ENCODE data around the gene BHLHA15.

BHLHA15 gene

GRCh38 chr7:98163704-98164494 is 47.3 kb upstream of the BHLHA15 start (continued):
- TF ChIP-seq PRDM10 (tag by site-specific recombination; IDR thresholded peaks at IDR 0.05) = 0 out of 2 replicates have a peak, but pooled peaks have one; percentile 28
- TF ChIP-seq MEIS1 (CRISPR knock-in tag; IDR thresholded peaks at IDR 0.05; ENCODE audit: borderline replicate concordance) = no peak

- H3K36me3 ChIP-seq (ENCODE audit: control insufficient read depth in 2 of 2, insufficient read depth in 1 of 2, low read length in 2 of 2) = no peaks in the 10 kb centered on the region; a peak in 1 of 3 replicates
- no peak overlapping the region for H3K27ac ChIP-seq (ENCODE audit: extremely low read depth, low read depth, low read length)
- no peaks in the 10 kb centered on the region for H3K4me1 ChIP-seq (ENCODE audit: control insufficient read depth, insufficient read depth, low read length)
- CTCF ChIA-PET = interaction anchor here (0.6 to 13.8 kb wide), 27 partner anchors 10 to 1559 kb away, joined by 3 to 533 read pairs (median 4); partner anchors contain the start of genes ASNS and LMTK2
- POLR2A ChIA-PET = no interaction called here
- no peak overlapping the region for H3K4me3 ChIP-seq (ENCODE audit: low read depth, low read length)
- TF ChIP-seq ZBTB6 (tag by site-specific recombination; IDR thresholded peaks at IDR 0.05) (peak; percentile 83), ZNF654 (tag by site-specific recombination; IDR thresholded peaks at IDR 0.05; ENCODE audit: low read depth) (peak; percentile 85), ZNF175 (tag by site-specific recombination; IDR thresholded peaks at IDR 0.05) (no peak), ZEB2 (tag by site-specific recombination; IDR thresholded peaks at IDR 0.05) (no peak), SCRT1 (tag by site-specific recombination; IDR thresholded peaks at IDR 0.05; ENCODE audit: borderline replicate concordance) (peak; percentile 97), SCRT2 (tag by site-specific recombination; IDR thresholded peaks at IDR 0.05) (peak; percentile 99)
- TF ChIP-seq, protein P1, sequence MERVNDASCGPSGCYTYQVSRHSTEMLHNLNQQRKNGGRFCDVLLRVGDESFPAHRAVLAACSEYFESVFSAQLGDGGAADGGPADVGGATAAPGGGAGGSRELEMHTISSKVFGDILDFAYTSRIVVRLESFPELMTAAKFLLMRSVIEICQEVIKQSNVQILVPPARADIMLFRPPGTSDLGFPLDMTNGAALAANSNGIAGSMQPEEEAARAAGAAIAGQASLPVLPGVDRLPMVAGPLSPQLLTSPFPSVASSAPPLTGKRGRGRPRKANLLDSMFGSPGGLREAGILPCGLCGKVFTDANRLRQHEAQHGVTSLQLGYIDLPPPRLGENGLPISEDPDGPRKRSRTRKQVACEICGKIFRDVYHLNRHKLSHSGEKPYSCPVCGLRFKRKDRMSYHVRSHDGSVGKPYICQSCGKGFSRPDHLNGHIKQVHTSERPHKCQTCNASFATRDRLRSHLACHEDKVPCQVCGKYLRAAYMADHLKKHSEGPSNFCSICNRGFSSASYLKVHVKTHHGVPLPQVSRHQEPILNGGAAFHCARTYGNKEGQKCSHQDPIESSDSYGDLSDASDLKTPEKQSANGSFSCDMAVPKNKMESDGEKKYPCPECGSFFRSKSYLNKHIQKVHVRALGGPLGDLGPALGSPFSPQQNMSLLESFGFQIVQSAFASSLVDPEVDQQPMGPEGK (tag by site-specific recombination; IDR thresholded peaks at IDR 0.05) = 0 out of 2 replicates have a peak, but pooled peaks have one; percentile 26
- TF ChIP-seq, protein P2, sequence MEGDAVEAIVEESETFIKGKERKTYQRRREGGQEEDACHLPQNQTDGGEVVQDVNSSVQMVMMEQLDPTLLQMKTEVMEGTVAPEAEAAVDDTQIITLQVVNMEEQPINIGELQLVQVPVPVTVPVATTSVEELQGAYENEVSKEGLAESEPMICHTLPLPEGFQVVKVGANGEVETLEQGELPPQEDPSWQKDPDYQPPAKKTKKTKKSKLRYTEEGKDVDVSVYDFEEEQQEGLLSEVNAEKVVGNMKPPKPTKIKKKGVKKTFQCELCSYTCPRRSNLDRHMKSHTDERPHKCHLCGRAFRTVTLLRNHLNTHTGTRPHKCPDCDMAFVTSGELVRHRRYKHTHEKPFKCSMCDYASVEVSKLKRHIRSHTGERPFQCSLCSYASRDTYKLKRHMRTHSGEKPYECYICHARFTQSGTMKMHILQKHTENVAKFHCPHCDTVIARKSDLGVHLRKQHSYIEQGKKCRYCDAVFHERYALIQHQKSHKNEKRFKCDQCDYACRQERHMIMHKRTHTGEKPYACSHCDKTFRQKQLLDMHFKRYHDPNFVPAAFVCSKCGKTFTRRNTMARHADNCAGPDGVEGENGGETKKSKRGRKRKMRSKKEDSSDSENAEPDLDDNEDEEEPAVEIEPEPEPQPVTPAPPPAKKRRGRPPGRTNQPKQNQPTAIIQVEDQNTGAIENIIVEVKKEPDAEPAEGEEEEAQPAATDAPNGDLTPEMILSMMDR (tag by site-specific recombination; IDR thresholded peaks at IDR 0.05) = peak; percentile 65; the same call in 1 of the 2 replicates
- H3K9me3 ChIP-seq (ENCODE audit: control insufficient read depth, insufficient read depth, low read depth, low read length) = no peaks in the 10 kb centered on the region
Measured at GRCh38 chr7:98165827-98166667, 45.2 kb upstream of the BHLHA15 start.

- Histone ChIP-seq H3K4me1 (ENCODE audit: control insufficient read depth, insufficient read depth, low read length) (no peaks in the 10 kb centered on the region), H3K36me3 (ENCODE audit: control insufficient read depth in 2 of 2, insufficient read depth in 1 of 2, low read length in 2 of 2) (peaks cover 0 to 3% of the 10 kb centered on the region in 2 experiments; a peak in 2 of 3 replicates), H3K9me3 (ENCODE audit: control insufficient read depth, insufficient read depth, low read depth, low read length) (no peaks in the 10 kb centered on the region), H3K4me3 (ENCODE audit: low read depth, low read length) (no peak overlapping the region), H3K27ac (ENCODE audit: extremely low read depth, low read depth, low read length) (no peak overlapping the region)
- POLR2A ChIA-PET = no interaction called here
- CTCF ChIA-PET = interaction anchor here (0.6 to 13.8 kb wide), 20 partner anchors 10 to 180 kb away, joined by 3 to 533 read pairs (median 4); partner anchors contain the start of gene LMTK2
- TF ChIP-seq ZFP3 (tag by site-specific recombination; IDR thresholded peaks at IDR 0.05; ENCODE audit: low read depth) = no peak
- TF ChIP-seq, protein P3, sequence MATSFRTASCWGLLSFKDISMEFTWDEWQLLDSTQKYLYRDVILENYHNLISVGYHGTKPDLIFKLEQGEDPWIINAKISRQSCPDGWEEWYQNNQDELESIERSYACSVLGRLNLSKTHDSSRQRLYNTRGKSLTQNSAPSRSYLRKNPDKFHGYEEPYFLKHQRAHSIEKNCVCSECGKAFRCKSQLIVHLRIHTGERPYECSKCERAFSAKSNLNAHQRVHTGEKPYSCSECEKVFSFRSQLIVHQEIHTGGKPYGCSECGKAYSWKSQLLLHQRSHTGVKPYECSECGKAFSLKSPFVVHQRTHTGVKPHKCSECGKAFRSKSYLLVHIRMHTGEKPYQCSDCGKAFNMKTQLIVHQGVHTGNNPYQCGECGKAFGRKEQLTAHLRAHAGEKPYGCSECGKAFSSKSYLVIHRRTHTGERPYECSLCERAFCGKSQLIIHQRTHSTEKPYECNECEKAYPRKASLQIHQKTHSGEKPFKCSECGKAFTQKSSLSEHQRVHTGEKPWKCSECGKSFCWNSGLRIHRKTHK (tag by site-specific recombination; IDR thresholded peaks at IDR 0.05) = no peak
- no peak for TF ChIP-seq ATF2 (tag by site-specific recombination; IDR thresholded peaks at IDR 0.05; ENCODE audit: low read depth)
- TF ChIP-seq ZNF830 (tag by site-specific recombination; IDR thresholded peaks at IDR 0.05; ENCODE audit: low read depth) = no peak
- no peak for TF ChIP-seq SETDB1 (IDR thresholded peaks at IDR 0.05; ENCODE audit: insufficient read length, low read length)
Measured at GRCh38 chr7:98166668-98166970, 44.6 kb upstream of the BHLHA15 start.

Measured in HEK293 (cell line).